Measurements from ENCODE around the gene LIG3. TPM values are rescaled to one million over a fixed set of nuclear protein-coding genes. Genes with fewer than 3 reads are reported as not detected.
"Not testable (repeated sequence)": the region's sequence is repeated elsewhere in the genome, so short reads cannot be mapped to it uniquely, and the experiment has no call there.

The LIG3 gene
- total RNA-seq, 2 experiments from 2014 or later, result 43.5 to 45.7 TPM

- peaks cover 6% of the 10 kb centered on the region for H3K4me1 Mint-ChIP-seq
- H3K27me3 Mint-ChIP-seq, result no peaks in the 10 kb centered on the region
- peak overlapping the region; percentile 40 for H3K27ac Mint-ChIP-seq
- no peak for DNase-seq
- no peaks in the 10 kb centered on the region for H3K9me3 Mint-ChIP-seq
- H3K36me3 Mint-ChIP-seq, result no peaks in the 10 kb centered on the region
- no peak overlapping the region for H3K4me3 Mint-ChIP-seq
Observed at GRCh38 chr17:35016369-35016768, 36.1 kb downstream of the LIG3 start.

- Mint-ChIP-seq H3K36me3 (no peaks in the 10 kb centered on the region), H3K4me1 (peaks cover 12% of the 10 kb centered on the region), H3K4me3 (no peak overlapping the region), H3K27ac (no peak overlapping the region), H3K27me3 (no peaks in the 10 kb centered on the region), H3K9me3 (no peaks in the 10 kb centered on the region)
- no peak for DNase-seq
Observed at GRCh38 chr17:35017021-35017420, 36.7 kb downstream of the LIG3 start.

DNA sequence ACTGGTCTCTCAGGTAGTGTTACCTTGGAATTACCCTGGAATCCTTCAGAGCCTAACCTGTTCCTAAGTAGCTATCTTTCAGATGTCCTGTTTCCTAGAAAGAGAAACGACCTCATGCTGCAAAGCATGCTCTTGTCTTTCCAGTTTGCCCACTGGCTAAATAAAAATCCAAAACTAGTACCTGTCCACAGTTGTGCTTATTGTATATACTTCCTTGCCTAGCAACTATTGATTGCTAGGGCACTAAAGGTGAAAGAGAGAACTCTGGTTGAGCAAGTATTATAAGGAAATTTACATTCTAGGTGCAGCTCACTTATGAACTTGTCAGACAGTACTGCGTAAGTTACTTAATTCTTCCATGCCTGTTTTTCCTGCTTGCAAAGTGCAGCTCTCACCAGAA, 38.5 kb downstream of the LIG3 start:
- H3K4me3 Mint-ChIP-seq, result no peak overlapping the region
- H3K36me3 Mint-ChIP-seq, result no peaks in the 10 kb centered on the region
- DNase-seq, result no peak
- H3K4me1 Mint-ChIP-seq, result peaks cover 29% of the 10 kb centered on the region
- H3K27ac Mint-ChIP-seq, result no peak overlapping the region
- H3K9me3 Mint-ChIP-seq, result no peaks in the 10 kb centered on the region
- no peaks in the 10 kb centered on the region for H3K27me3 Mint-ChIP-seq

GRCh38 chr17:35019386-35020179, 39.3 kb downstream of the LIG3 start:
- H3K9me3 Mint-ChIP-seq, result no peaks in the 10 kb centered on the region
- no peak overlapping the region for H3K4me3 Mint-ChIP-seq
- peaks cover 29% of the 10 kb centered on the region for H3K4me1 Mint-ChIP-seq
- H3K27ac Mint-ChIP-seq, result no peak overlapping the region
- no peaks in the 10 kb centered on the region for H3K36me3 Mint-ChIP-seq
- no peaks in the 10 kb centered on the region for H3K27me3 Mint-ChIP-seq
- DNase-seq, result no peak

DNA sequence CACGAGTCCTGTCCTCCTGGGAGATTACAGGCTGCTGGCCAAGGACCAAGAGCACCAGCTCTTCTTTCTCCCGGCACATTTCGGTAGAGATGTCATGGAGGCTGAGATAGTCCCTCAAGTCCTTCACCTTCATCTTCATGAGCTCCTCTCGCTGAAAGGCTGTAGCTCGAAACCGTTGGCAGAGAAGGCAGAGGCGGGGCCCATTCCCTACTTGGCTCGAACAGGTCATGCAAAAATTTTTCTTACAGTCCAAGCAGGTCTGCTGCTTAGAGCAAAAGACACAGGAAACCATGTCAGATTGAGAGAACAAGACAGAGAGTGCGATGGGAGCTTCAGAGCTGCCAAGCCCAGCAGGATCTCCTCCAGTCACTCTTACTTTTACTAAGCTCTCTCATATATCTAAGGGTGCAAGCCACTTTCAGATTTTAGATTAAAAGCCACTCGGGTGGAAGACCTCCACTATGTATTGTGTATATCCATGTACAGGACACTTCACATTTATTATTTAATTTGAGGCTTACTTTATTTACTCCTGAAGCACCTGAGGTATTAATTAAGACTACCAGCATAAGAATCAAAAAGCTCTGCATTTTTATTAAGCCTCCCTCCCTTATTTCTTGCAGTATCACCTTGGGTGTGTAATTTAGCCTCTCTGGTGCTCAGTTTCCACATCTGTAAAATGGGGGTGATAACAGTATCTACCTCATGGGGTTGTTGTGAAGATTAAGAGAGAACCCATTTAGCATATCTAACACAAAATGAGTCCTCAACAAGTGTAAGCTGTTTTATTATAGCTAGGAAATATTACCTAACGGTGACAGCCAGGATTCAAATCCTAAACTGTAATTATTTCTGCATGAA, 41.4 kb downstream of the LIG3 start:
- Mint-ChIP-seq H3K4me1 (peaks cover 29% of the 10 kb centered on the region), H3K36me3 (no peaks in the 10 kb centered on the region), H3K27me3 (no peaks in the 10 kb centered on the region), H3K27ac (peak overlapping the region; percentile 98), H3K4me3 (peak overlapping the region; percentile 79), H3K9me3 (no peaks in the 10 kb centered on the region)
- DNase-seq, result no peak

GRCh38 chr17:35022536-35023063, 42.3 kb downstream of the LIG3 start:
- Mint-ChIP-seq H3K9me3 (no peaks in the 10 kb centered on the region), H3K4me3 (peak overlapping the region; percentile 79), H3K27me3 (no peaks in the 10 kb centered on the region), H3K36me3 (no peaks in the 10 kb centered on the region), H3K4me1 (peaks cover 29% of the 10 kb centered on the region), H3K27ac (peak overlapping the region; percentile 98)
- peak; percentile 74 for DNase-seq

DNA sequence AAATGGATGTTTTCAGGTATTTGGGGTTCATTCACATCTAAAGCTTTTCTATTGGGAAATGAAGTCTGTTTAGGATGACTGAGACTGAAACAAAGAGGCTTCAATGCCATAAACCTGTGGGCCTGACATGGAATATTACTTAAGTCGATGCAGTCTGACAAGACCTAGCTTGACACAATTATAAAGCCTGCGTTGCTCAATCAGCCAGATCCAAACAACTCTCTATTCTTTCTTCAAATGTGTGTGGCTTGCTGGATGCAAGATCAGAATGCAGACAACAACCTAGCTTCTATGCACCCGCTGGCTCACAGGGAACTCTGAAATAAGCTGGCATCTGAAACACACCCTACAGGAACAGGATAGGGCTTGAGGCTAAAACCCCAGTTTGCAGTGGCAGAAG, 43.2 kb downstream of the LIG3 start:
- no peak for DNase-seq
- H3K27me3 Mint-ChIP-seq, result no peaks in the 10 kb centered on the region
- H3K36me3 Mint-ChIP-seq, result no peaks in the 10 kb centered on the region
- H3K4me1 Mint-ChIP-seq, result peaks cover 33% of the 10 kb centered on the region
- no peak overlapping the region for H3K4me3 Mint-ChIP-seq
- peak overlapping the region; percentile 98 for H3K27ac Mint-ChIP-seq
- no peaks in the 10 kb centered on the region for H3K9me3 Mint-ChIP-seq

DNA sequence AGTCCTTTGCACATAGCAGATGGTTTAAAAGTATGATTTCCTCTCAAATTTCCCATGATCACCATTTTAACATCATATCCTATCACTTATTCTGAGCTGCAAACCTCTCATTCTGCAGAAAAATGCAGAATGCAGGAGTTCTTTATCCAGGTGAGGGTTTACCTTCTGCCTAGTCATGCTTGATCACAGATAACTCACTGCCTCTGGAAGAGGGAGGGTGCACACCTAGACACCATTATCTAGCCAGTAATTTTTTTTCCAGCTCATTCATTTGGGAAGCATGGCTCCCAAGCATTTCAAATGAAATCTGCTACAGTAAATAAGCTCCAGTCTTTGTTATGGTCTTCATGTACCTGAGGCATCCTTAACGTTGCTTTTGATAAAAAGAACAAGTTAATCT, 45.2 kb downstream of the LIG3 start:
- Mint-ChIP-seq H3K4me1 (peaks cover 33% of the 10 kb centered on the region), H3K9me3 (no peaks in the 10 kb centered on the region), H3K27ac (no peak overlapping the region), H3K27me3 (no peaks in the 10 kb centered on the region), H3K36me3 (no peaks in the 10 kb centered on the region), H3K4me3 (no peak overlapping the region)
- no peak for DNase-seq

DNA sequence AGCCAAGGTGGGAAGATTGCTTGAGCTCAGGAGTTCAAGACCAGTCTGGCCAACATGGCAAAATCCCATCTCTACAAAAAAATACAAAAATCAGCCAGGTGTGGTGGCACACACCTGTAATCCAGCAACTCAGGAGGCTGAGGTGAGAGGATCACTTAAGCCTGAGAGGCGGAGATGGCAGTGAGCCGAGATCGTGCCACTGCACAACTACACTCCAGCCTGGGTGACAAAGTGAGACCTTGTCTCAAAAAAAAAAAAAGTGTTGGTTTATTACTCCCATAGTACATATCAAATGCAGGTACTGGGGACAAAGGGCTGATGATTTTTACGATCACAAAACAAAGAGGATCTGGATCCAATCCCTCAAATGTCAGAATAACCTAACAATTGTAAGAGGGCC, 47.8 kb downstream of the LIG3 start:
- H3K36me3 Mint-ChIP-seq, DNase-seq, H3K27ac Mint-ChIP-seq, H3K4me3 Mint-ChIP-seq, H3K9me3 Mint-ChIP-seq, H3K27me3 Mint-ChIP-seq: not testable (repeated sequence)
- H3K4me1 Mint-ChIP-seq, result peaks cover 23% of the 10 kb centered on the region

DNA sequence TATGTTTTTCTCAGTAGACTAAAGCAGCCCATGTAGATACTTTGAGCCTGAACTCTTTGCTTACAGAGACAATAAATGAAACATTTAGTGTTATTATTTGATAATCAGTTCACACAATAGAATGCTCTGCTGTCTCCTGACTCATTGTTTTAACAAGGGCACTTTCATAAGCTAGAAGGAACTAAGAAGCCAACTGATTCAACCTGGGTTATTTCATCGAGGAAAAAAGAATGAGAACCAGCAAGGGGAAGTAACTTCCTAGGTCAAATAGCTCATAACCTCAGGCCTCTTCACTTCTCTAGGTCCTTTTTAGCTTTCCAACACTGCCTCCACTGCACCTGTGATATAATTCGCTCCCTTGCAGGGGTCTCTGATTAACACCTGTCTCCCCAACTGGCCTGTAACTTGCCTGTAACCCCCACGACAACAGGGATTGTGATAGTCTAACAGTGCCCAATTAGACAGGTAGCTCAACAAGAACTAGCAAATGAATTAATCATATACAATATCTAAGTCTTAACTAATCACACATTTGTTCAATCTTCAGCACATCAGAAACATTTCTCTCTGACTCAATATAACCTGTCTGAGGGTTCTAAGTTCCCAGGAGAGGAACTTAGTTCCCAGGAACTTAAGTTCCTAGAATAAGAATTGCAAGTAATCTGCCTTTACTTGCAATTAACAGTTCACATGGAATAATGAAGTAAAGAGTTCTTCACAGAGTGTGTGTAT, 48.4 kb downstream of the LIG3 start:
- H3K27me3 Mint-ChIP-seq, result no peaks in the 10 kb centered on the region
- DNase-seq, result no peak
- H3K27ac Mint-ChIP-seq, result peak overlapping the region; percentile 87
- peaks cover 17% of the 10 kb centered on the region for H3K4me1 Mint-ChIP-seq
- no peaks in the 10 kb centered on the region for H3K9me3 Mint-ChIP-seq
- H3K36me3 Mint-ChIP-seq, result no peaks in the 10 kb centered on the region
- no peak overlapping the region for H3K4me3 Mint-ChIP-seq

- no peak overlapping the region for H3K4me3 Mint-ChIP-seq
- no peaks in the 10 kb centered on the region for H3K36me3 Mint-ChIP-seq
- H3K4me1 Mint-ChIP-seq, result peaks cover 16% of the 10 kb centered on the region
- no peaks in the 10 kb centered on the region for H3K27me3 Mint-ChIP-seq
- H3K27ac Mint-ChIP-seq, result no peak overlapping the region
- H3K9me3 Mint-ChIP-seq, result no peaks in the 10 kb centered on the region
- no peak for DNase-seq
Observed at GRCh38 chr17:35030780-35031179, 50.5 kb downstream of the LIG3 start.

- H3K27ac Mint-ChIP-seq, result no peak overlapping the region
- H3K9me3 Mint-ChIP-seq, result peaks cover 2% of the 10 kb centered on the region
- no peak for DNase-seq
- peaks cover 4% of the 10 kb centered on the region for H3K36me3 Mint-ChIP-seq
- peaks cover 19% of the 10 kb centered on the region for H3K4me1 Mint-ChIP-seq
- no peaks in the 10 kb centered on the region for H3K27me3 Mint-ChIP-seq
- H3K4me3 Mint-ChIP-seq, result no peak overlapping the region
Observed at GRCh38 chr17:35038453-35038852, 58.1 kb downstream of the LIG3 start.

DNA sequence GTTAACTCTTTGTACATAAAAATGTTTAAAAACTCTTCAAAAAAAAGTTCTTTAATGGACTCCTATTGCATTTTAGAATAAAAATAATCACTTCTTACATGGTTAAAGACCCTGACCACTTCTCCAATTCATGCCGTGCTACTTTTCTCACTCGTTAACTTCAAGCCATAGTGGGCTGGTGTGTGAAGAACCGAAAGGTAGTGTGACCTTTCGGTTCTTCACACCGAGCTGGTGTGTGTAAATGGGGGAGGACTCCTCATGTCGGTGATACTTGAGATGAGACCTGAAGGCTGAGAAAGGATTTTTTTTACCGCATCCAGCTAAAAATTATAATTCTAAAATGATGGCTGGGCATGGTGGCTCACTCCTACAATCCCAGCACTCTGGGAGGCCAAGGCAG, 61.1 kb downstream of the LIG3 start:
- Mint-ChIP-seq H3K27me3 (no peaks in the 10 kb centered on the region), H3K4me3 (no peak overlapping the region), H3K9me3 (peaks cover 2% of the 10 kb centered on the region), H3K27ac (no peak overlapping the region), H3K36me3 (peaks cover 4% of the 10 kb centered on the region), H3K4me1 (peaks cover 40% of the 10 kb centered on the region)
- DNase-seq, result no peak

DNA sequence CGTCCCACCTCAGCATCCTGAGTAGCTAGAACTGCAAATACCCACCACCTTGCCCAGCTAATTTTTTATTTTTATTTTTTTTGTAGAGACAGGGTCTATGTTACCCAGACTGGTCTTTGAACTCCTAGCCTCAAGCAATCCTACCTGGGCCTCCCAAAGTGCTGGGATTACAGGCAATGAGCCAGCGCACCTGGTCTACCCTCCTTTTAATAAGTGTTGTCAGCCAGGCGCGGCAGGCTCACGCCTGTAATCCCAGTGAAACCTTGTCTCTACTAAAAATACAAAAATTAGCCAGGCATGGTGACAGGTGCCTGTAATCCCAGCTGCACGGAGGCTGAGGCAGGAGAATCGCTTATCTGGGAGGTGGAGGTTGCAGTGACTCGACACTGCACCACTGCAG, 63.9 kb downstream of the LIG3 start:
- Mint-ChIP-seq H3K9me3 (peaks cover 2% of the 10 kb centered on the region), H3K4me3 (no peak overlapping the region), H3K27me3 (no peaks in the 10 kb centered on the region), H3K36me3 (peaks cover 6% of the 10 kb centered on the region), H3K27ac (no peak overlapping the region), H3K4me1 (peaks cover 52% of the 10 kb centered on the region)
- no peak for DNase-seq

- not testable (repeated sequence) for H3K36me3 Mint-ChIP-seq, H3K9me3 Mint-ChIP-seq, H3K27me3 Mint-ChIP-seq, DNase-seq
- Mint-ChIP-seq H3K27ac (peak overlapping the region; percentile 94), H3K4me3 (peak overlapping the region; percentile 80), H3K4me1 (peaks cover 56% of the 10 kb centered on the region)
Observed at GRCh38 chr17:35045458-35045979, 65.2 kb downstream of the LIG3 start.

All from activated naive CD8-positive, alpha-beta T cell treated with anti-CD3 and anti-CD28 coated beads for 36 hours (primary cell).